Muscle of leg (tissue), 11 donors: ENCODE measurements around the gene GPR65. TPM values are rescaled to one million over a fixed set of nuclear protein-coding genes. Genes with fewer than 3 reads are reported as not detected.

Source experiments
- DNase-seq: peaks from one replicate; pipeline ENCODE4 v3.0.0; 2013
- H3K27ac ChIP-seq: one replicate; pipeline ENCODE4 v1.5.1; 2013; ENCODE audit warnings: mild to moderate bottlenecking, low read length, control low read depth
- H3K27me3 ChIP-seq: one replicate; pipeline ENCODE4 v1.6.1; 2013; ENCODE audit warnings: low read length; ENCODE audit not compliant: control insufficient read depth, insufficient read depth
- H3K36me3 ChIP-seq: one replicate; pipeline ENCODE4 v1.6.1; 2013; ENCODE audit warnings: low read length; ENCODE audit not compliant: control insufficient read depth, insufficient read depth
- H3K4me1 ChIP-seq: one replicate; pipeline ENCODE4 v1.6.1; 2013; ENCODE audit warnings: low read length; ENCODE audit not compliant: control insufficient read depth, insufficient read depth
- H3K4me3 ChIP-seq: one replicate; pipeline ENCODE4 v1.5.1; 2013; ENCODE audit warnings: low read length, control low read depth
- H3K9me3 ChIP-seq: replicated peaks from 2 replicates; pipeline ENCODE4 v1.6.1; 2013; ENCODE audit warnings: low read depth, low read length; ENCODE audit not compliant: control insufficient read depth
- WGBS: methylation state at CpG from one replicate; pipeline ENCODE4 v1.1.5; 2013; ENCODE audit warnings: missing lambda C conversion rate; ENCODE audit not compliant: insufficient coverage; 5-methylcytosine and 5-hydroxymethylcytosine counted together
- polyA plus RNA-seq, 8 donors: library from polyadenylated mRNA; unstranded; fragments of 120-200 nt; gene quantifications; one replicate each; pipeline versions ENCODE4 v1.2.1 to v1.2.3, GENCODE V29; 2013; ENCODE audit warnings: inconsistent platforms in 1 of 8, low replicate concordance in 1 of 8; ENCODE audit not compliant: insufficient read length in 8 of 8, insufficient read depth in 1 of 8
- total RNA-seq: library from RNA; stranded (reverse); fragments of 120-200 nt; gene quantifications from one replicate; pipeline ENCODE4 v1.2.4, GENCODE V29; 2013

The GPR65 gene
- total and polyA plus RNA-seq, 9 donors: 0.28 to 0.60 (median 0.52) TPM

DNA sequence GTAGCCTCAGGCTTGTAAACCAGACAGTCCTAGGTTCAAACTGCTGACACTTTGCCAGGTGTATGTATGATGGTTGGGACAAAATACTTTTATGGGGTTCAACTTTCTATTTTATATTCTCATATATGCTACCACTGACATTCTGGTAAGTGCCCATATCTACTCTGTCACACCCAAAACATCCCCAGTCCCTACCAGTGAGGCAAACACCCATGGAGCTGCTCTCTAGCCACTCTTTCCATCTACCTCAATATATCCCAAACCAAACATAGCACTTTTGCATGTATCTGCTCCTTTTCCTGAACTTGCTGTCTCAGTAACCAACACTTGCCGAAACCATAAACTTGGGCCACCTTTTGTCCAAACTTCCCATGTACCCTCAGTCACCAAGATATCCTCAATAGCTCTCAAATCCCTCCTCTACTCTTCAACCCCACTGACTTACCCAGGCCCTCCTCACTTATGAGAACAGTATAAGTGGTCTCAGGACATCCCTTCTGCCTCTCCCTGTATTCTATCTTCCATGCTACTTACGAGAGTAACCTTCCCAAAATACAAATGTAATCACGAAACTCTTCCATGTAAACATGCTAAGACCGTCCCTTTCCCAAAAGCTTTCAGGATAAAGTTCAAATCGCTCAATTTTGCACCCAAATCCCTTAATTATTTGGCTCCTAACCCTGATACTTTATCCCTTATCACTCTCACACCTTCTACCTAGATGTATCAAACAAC lies 15.5 kb upstream of the GPR65 start:
- no peaks in the 10 kb centered on the region for H3K36me3 ChIP-seq
- H3K27ac ChIP-seq: no peak overlapping the region
- no peak overlapping the region for H3K4me3 ChIP-seq
- no peaks in the 10 kb centered on the region for H3K27me3 ChIP-seq
- no peaks in the 10 kb centered on the region for H3K9me3 ChIP-seq
- DNase-seq: no peak
- H3K4me1 ChIP-seq: peaks cover 12% of the 10 kb centered on the region
- WGBS: 93% methylated on average over 5 of the region's 5 CpGs

GRCh38 chr14:87989956-87990299 lies 15.0 kb upstream of the GPR65 start:
- no peaks in the 10 kb centered on the region for H3K36me3 ChIP-seq
- H3K4me3 ChIP-seq: no peak overlapping the region
- no peak overlapping the region for H3K27ac ChIP-seq
- WGBS: no CpG with 5 or more reads among the region's 2 CpGs
- no peaks in the 10 kb centered on the region for H3K9me3 ChIP-seq
- DNase-seq: no peak
- H3K4me1 ChIP-seq: peaks cover 12% of the 10 kb centered on the region
- no peaks in the 10 kb centered on the region for H3K27me3 ChIP-seq

- Histone ChIP-seq H3K4me1 (peaks cover 12% of the 10 kb centered on the region), H3K4me3 (no peak overlapping the region), H3K36me3 (no peaks in the 10 kb centered on the region), H3K27me3 (no peaks in the 10 kb centered on the region), H3K27ac (no peak overlapping the region), H3K9me3 (no peaks in the 10 kb centered on the region)
- DNase-seq: no peak
- WGBS: 71% methylated on average over 2 of the region's 4 CpGs
Observed at GRCh38 chr14:87990682-87991081, 14.3 kb upstream of the GPR65 start.

DNA sequence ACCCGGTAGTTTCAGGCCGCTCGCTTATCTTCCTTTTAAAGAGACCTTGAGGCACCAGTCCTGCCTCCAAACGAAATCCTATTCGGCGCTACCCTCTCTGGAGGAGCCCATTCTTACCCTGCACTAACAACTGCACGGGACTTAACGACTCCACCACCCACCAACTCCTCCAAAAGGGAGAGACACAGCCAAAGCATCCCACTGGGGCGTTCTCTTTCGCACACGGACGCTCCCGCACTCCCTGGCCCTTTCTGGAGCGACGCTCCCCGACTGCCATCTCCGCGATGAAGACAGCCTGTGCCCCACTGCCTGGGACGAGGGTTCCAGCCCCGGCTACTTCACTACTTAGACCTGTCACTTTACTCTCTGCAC lies 12.6 kb upstream of the GPR65 start:
- H3K9me3 ChIP-seq: no peaks in the 10 kb centered on the region
- H3K27me3 ChIP-seq: no peaks in the 10 kb centered on the region
- H3K4me3 ChIP-seq: peak overlapping the region; percentile 60
- H3K36me3 ChIP-seq: no peaks in the 10 kb centered on the region
- 5% methylated on average over 19 of the region's 20 CpGs for WGBS
- H3K27ac ChIP-seq: peak overlapping the region; percentile 82
- no peak for DNase-seq
- H3K4me1 ChIP-seq: peaks cover 12% of the 10 kb centered on the region

GRCh38 chr14:87992718-87993628 lies 12.0 kb upstream of the GPR65 start, which contains the start of gene GALC:
Gene GALC, minus strand, starts transcription at chr14:87993182. Its CDS starts 18 bp downstream, at chr14:87993164.
- peak within 1 kb of the TSS; percentile 60 for H3K4me3 ChIP-seq
- H3K27me3 ChIP-seq: no peaks in the 10 kb centered on the region
- no peaks in the 10 kb centered on the region for H3K9me3 ChIP-seq
- no peaks in the 10 kb centered on the region for H3K36me3 ChIP-seq
- H3K27ac ChIP-seq: peak within 1 kb of the TSS; percentile 82
- peak; percentile 96 for DNase-seq
- WGBS: 2% methylated on average over 82 of the region's 83 CpGs
- H3K4me1 ChIP-seq: peaks cover 12% of the 10 kb centered on the region

GRCh38 chr14:87994974-87995373 lies 10.0 kb upstream of the GPR65 start:
- H3K27ac ChIP-seq: no peak overlapping the region
- 80% methylated on average over 1 of the region's 6 CpGs for WGBS
- peaks cover 12% of the 10 kb centered on the region for H3K4me1 ChIP-seq
- DNase-seq: no peak
- no peaks in the 10 kb centered on the region for H3K9me3 ChIP-seq
- no peaks in the 10 kb centered on the region for H3K27me3 ChIP-seq
- no peak overlapping the region for H3K4me3 ChIP-seq
- no peaks in the 10 kb centered on the region for H3K36me3 ChIP-seq

DNA sequence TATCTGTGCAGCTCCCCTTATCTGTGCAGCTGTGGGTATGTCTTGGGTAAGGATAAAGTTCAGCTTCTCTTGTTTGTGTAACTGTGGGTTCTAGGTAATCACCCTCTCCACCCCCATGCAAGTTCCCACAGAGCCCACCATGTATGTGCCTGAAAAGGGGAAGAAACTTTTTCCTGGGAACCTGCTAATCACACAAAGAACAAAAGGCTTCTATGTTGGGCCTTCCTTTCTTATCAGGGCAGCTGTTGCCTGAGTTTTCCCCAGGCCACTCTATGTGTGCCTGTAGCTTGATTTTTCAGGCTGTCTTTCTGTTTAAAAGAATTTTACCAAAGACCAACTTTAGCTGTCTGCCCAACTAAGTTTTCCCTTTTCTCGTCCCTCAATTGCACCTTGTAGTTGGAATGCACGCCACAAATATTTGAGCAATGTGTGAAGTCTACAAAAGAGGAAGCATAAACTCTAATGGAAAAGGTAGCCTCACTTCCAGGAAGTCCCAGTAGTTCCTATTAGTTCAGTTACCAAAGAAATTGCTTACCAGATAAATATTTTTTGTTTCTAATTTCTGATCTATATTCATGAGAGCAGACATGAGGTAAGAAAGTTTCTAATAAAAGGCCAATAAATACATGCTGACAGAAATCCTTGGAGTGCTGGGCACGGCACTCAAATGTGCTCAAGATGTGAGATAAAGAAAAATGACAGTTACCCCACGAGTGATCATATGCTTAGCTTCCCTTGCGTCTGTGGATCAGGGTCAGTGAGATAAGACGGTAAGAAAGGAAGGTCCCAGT lies 9.2 kb upstream of the GPR65 start:
- no peaks in the 10 kb centered on the region for H3K36me3 ChIP-seq
- WGBS: 67% methylated on average over 2 of the region's 6 CpGs
- DNase-seq: peak; percentile 25
- no peak overlapping the region for H3K4me3 ChIP-seq
- H3K9me3 ChIP-seq: no peaks in the 10 kb centered on the region
- no peaks in the 10 kb centered on the region for H3K27me3 ChIP-seq
- H3K4me1 ChIP-seq: peaks cover 12% of the 10 kb centered on the region
- H3K27ac ChIP-seq: no peak overlapping the region

- no peaks in the 10 kb centered on the region for H3K36me3 ChIP-seq
- H3K27me3 ChIP-seq: no peaks in the 10 kb centered on the region
- DNase-seq: no peak
- H3K27ac ChIP-seq: no peak overlapping the region
- peaks cover 12% of the 10 kb centered on the region for H3K4me1 ChIP-seq
- WGBS: no CpG with 5 or more reads among the region's 1 CpG
- no peaks in the 10 kb centered on the region for H3K9me3 ChIP-seq
- H3K4me3 ChIP-seq: no peak overlapping the region
Observed at GRCh38 chr14:87996291-87996592, 8.7 kb upstream of the GPR65 start.

- H3K27me3 ChIP-seq: no peaks in the 10 kb centered on the region
- no peak for DNase-seq
- peaks cover under 1% of the 10 kb centered on the region for H3K4me1 ChIP-seq
- H3K9me3 ChIP-seq: no peaks in the 10 kb centered on the region
- H3K4me3 ChIP-seq: no peak overlapping the region
- H3K36me3 ChIP-seq: no peaks in the 10 kb centered on the region
- no peak overlapping the region for H3K27ac ChIP-seq
Observed at GRCh38 chr14:87998482-87998881, 6.5 kb upstream of the GPR65 start.

GRCh38 chr14:87999277-87999676 lies 5.7 kb upstream of the GPR65 start:
- no CpG with 5 or more reads among the region's 2 CpGs for WGBS
- DNase-seq: peak; percentile 61
- no peaks in the 10 kb centered on the region for H3K36me3 ChIP-seq
- no peaks in the 10 kb centered on the region for H3K9me3 ChIP-seq
- no peak overlapping the region for H3K27ac ChIP-seq
- H3K4me3 ChIP-seq: no peak overlapping the region
- no peaks in the 10 kb centered on the region for H3K4me1 ChIP-seq
- H3K27me3 ChIP-seq: no peaks in the 10 kb centered on the region
